HG02763 (cell line): ENCODE data around the gene SPEG.

Experiments
- ATAC-seq: cut with Tn5 transposase; IDR thresholded peaks from one replicate; pipeline ENCODE4 v1.9.1; 2021; ENCODE audit warnings: mild to moderate bottlenecking, moderate library complexity; ENCODE audit not compliant: unreplicated experiment

SPEG gene

GRCh38 chr2:219542931-219543595, 108.4 kb downstream of the SPEG start:
- ATAC-seq, result peak; percentile 25

- ATAC-seq, result peak; percentile 80
Observed at GRCh38 chr2:219543596-219544358, 109.1 kb downstream of the SPEG start, which contains the start of the genes CHPF and TMEM198. Gene CHPF (minus strand): TSS chr2:219543809. CDS start chr2:219543538, 271 bp downstream. Gene TMEM198 (plus strand): TSS chr2:219544028. CDS start chr2:219544728, 700 bp downstream.

DNA sequence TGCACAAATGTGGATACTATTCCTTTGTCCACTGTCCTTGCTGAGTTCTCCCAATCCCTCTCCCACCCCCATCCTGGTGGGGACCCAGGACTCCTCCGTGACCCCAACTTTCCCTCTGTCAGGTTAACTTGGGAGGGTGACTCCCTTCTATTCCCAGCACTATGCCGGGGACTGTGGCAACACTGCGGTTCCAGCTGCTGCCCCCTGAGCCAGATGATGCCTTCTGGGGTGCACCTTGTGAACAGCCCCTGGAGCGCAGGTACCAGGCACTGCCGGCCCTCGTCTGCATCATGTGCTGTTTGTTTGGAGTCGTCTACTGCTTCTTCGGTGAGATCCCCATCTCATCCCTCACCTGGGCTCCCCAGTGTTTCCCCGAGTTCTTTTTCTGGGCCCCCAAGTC, 109.9 kb downstream of the SPEG start:
- ATAC-seq, result no peak

DNA sequence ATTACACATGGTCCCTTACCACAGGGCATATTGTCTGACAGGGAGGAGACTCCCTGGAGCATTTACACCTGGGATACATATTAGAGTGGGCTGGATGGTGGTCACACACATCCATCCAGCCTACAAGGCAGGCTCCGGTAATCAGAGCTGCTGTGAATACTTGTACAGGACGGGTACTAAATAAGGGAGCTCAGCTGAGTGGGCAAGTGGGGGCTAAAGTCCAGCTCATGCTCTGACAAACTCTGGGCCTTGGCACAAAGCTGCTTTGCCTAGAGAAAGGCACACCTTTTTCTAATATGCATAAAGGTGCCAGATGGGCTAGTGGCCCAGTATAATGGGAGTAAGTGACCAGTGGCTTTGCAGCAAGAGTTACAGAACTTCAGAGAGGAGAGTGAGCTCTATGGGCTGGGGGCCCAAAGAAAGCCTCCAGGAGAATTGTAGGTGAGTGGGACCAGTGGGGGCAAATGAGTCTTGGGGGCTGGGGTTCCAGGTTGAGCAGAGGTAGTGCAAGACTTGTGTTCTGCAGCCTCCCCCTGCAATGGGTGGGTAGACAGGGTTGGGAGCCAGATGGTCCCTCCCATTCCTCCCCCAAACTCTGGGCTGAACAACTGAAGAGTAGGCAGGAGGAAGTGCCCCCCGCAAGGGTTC, 110.8 kb downstream of the SPEG start:
- no peak for ATAC-seq

GRCh38 chr2:219545943-219546352, 111.3 kb downstream of the SPEG start:
- ATAC-seq, result no peak

DNA sequence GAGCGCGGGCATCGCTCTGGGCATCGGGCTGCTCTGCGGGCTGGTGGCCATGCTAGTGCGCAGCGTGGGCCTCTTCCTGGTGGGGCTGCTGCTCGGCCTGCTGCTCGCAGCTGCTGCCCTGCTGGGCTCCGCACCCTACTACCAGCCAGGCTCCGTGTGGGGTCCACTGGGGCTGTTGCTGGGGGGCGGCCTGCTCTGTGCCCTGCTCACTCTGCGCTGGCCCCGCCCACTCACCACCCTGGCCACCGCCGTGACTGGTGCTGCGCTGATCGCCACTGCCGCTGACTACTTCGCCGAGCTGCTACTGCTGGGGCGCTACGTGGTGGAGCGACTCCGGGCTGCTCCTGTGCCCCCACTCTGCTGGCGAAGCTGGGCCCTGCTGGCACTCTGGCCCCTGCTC, 113.0 kb downstream of the SPEG start:
- no peak for ATAC-seq
